ENCODE data around the gene SRMS. TPM values are rescaled to one million over a fixed set of nuclear protein-coding genes. Genes with fewer than 3 reads are reported as not detected.

SRMS gene
- polyA plus RNA-seq, 1 donor (not counting 4 experiments of a cell fraction or from before 2014, with no cell fraction given): 0.10 TPM

DNA sequence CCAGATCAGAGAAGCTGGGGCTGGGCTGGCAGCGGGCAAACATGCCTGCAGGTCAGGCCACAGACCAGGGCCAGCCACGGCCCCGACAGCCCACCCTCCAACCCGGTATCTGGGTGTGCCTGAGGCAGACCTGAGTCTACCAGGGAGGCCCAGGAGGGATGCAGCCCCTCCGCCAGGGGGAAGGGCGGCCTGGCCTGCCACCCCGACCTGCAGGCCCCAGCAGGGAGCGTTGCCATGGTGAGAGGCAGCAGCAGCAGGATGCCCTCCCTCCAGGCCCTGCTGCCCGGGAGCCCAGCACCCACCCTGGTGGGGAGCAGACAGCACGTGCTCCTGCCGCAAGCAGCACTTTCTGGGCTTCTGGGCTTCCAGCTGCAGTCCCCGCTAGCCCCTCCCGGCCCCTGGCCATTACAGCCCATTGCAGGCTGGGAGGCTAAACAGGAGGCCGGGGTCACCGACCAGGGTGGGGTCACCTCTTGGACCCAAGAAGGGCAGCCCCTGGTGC, 44.8 kb downstream of the SRMS start:
- no peak for DNase-seq (ENCODE audit: low read depth, low spot score)
- Histone ChIP-seq H3K79me2 (ENCODE audit: control insufficient read depth, insufficient read depth, low read length) (no peaks in the 10 kb centered on the region), H3K4me1 (ENCODE audit: control insufficient read depth, extremely low read depth, insufficient read depth, low read length) (no peaks in the 10 kb centered on the region), H3K27me3 (ENCODE audit: control insufficient read depth, extremely low read depth, insufficient read depth, low read length) (peaks cover 56% of the 10 kb centered on the region), H3K9me3 (ENCODE audit: control insufficient read depth, low read depth, low read length) (no peaks in the 10 kb centered on the region), H2AFZ (ENCODE audit: control insufficient read depth, low read length) (no peak overlapping the region), H3K36me3 (ENCODE audit: control insufficient read depth in 2 of 2, extremely low read depth in 1 of 2, insufficient read depth in 2 of 2, low read length in 2 of 2) (no peaks in the 10 kb centered on the region), H3K27ac (ENCODE audit: control insufficient read depth, insufficient read depth, low read length) (no peak overlapping the region), H3K4me2 (ENCODE audit: control insufficient read depth, extremely low read depth, insufficient read depth, low read depth, low read length) (no peak overlapping the region), H3K9me1 (ENCODE audit: control insufficient read depth, extremely low read depth, insufficient read depth, low read length) (no peaks in the 10 kb centered on the region), H3K9ac (ENCODE audit: control insufficient read depth, extremely low read depth, insufficient read depth, low read length) (no peak overlapping the region), H4K20me1 (ENCODE audit: control insufficient read depth, extremely low read depth, insufficient read depth, low read length) (no peaks in the 10 kb centered on the region), H3K4me3 (ENCODE audit: control insufficient read depth in 2 of 3, extremely low read depth in 1 of 3, insufficient read depth in 2 of 3, low read depth in 1 of 3, low read length in 3 of 3) (no peak overlapping the region)
- dilution Hi-C loops (cut with MboI; ENCODE audit: extremely low pct_ligation_motif_present, low sequenced_read_pairs): no loop called here
- FAIRE-seq: no peak
- TF ChIP-seq EZH2 (IDR thresholded peaks at IDR 0.05; ENCODE audit: low read length): no peak
- TF ChIP-seq, protein P1, sequence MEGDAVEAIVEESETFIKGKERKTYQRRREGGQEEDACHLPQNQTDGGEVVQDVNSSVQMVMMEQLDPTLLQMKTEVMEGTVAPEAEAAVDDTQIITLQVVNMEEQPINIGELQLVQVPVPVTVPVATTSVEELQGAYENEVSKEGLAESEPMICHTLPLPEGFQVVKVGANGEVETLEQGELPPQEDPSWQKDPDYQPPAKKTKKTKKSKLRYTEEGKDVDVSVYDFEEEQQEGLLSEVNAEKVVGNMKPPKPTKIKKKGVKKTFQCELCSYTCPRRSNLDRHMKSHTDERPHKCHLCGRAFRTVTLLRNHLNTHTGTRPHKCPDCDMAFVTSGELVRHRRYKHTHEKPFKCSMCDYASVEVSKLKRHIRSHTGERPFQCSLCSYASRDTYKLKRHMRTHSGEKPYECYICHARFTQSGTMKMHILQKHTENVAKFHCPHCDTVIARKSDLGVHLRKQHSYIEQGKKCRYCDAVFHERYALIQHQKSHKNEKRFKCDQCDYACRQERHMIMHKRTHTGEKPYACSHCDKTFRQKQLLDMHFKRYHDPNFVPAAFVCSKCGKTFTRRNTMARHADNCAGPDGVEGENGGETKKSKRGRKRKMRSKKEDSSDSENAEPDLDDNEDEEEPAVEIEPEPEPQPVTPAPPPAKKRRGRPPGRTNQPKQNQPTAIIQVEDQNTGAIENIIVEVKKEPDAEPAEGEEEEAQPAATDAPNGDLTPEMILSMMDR (optimal IDR thresholded peaks at IDR 0.05 in 1 of 3, IDR thresholded peaks at IDR 0.05 in 1 of 3, conservative IDR thresholded peaks at IDR 0.05 in 1 of 3; ENCODE audit: extremely low read depth in 1 of 3, insufficient read depth in 2 of 3, low read length in 3 of 3): no peak

- DNase-seq (ENCODE audit: low read depth, low spot score) (no peak), FAIRE-seq (no peak)
- Histone ChIP-seq H3K36me3 (ENCODE audit: control insufficient read depth in 2 of 2, extremely low read depth in 1 of 2, insufficient read depth in 2 of 2, low read length in 2 of 2) (no peaks in the 10 kb centered on the region), H3K9me3 (ENCODE audit: control insufficient read depth, low read depth, low read length) (no peaks in the 10 kb centered on the region), H4K20me1 (ENCODE audit: control insufficient read depth, extremely low read depth, insufficient read depth, low read length) (no peaks in the 10 kb centered on the region), H3K9me1 (ENCODE audit: control insufficient read depth, extremely low read depth, insufficient read depth, low read length) (no peaks in the 10 kb centered on the region), H3K27ac (ENCODE audit: control insufficient read depth, insufficient read depth, low read length) (no peak overlapping the region), H3K27me3 (ENCODE audit: control insufficient read depth, extremely low read depth, insufficient read depth, low read length) (peaks cover 63% of the 10 kb centered on the region), H2AFZ (ENCODE audit: control insufficient read depth, low read length) (no peak overlapping the region), H3K79me2 (ENCODE audit: control insufficient read depth, insufficient read depth, low read length) (no peaks in the 10 kb centered on the region), H3K4me1 (ENCODE audit: control insufficient read depth, extremely low read depth, insufficient read depth, low read length) (no peaks in the 10 kb centered on the region), H3K9ac (ENCODE audit: control insufficient read depth, extremely low read depth, insufficient read depth, low read length) (no peak overlapping the region), H3K4me2 (ENCODE audit: control insufficient read depth, extremely low read depth, insufficient read depth, low read depth, low read length) (no peak overlapping the region), H3K4me3 (ENCODE audit: control insufficient read depth in 2 of 3, extremely low read depth in 1 of 3, insufficient read depth in 2 of 3, low read depth in 1 of 3, low read length in 3 of 3) (no peak overlapping the region)
- dilution Hi-C loops (cut with MboI; ENCODE audit: extremely low pct_ligation_motif_present, low sequenced_read_pairs): no loop called here
- no peak for TF ChIP-seq EZH2 (IDR thresholded peaks at IDR 0.05; ENCODE audit: low read length)
- TF ChIP-seq, protein P1 (optimal IDR thresholded peaks at IDR 0.05 in 1 of 3, IDR thresholded peaks at IDR 0.05 in 1 of 3, conservative IDR thresholded peaks at IDR 0.05 in 1 of 3; ENCODE audit: extremely low read depth in 1 of 3, insufficient read depth in 2 of 3, low read length in 3 of 3): no peak
Observed at GRCh38 chr20:63501818-63502670, 45.5 kb downstream of the SRMS start.
